K562 (cell line): ENCODE measurements around the gene IDUA. TPM values are rescaled to one million over a fixed set of nuclear protein-coding genes. Genes with fewer than 3 reads are reported as not detected.

Source experiments
- ATAC-seq: fragments of 200-7000 bp; cut with Tn5 transposase; 3 replicates; pipeline ENCODE4 v1.9.1; 2020; ENCODE audit warnings: moderate library complexity
- BruUV-seq: library from RNA; stranded (reverse); fragments of 400-500 nt; replicated peaks from 2 replicates; lab custom pipeline; 2021; lab: Mats Ljungman, UMichigan
- CTCF ChIA-PET: fragments of 300-600 bp; formaldehyde crosslinking; extraction: SDS; loops from one replicate; lab custom pipeline; 2021; ENCODE audit warnings: low intra/inter-chr PET ratio; lab: Yijun Ruan, JAX
- POLR2A ChIA-PET: fragments of 300-600, 350-650 bp; sonication (Branson Sonifier 250); formaldehyde crosslinking; extraction: SDS; loops from one replicate; lab custom pipeline; 2021; ENCODE audit warnings: antibody characterized with exemption, inconsistent platforms; lab: Yijun Ruan, JAX
- DNase-seq, 4 experiments: peaks; one replicate each; pipeline versions ENCODE4 v3.0.0 to v3.0.0-alpha.2; 2011 to 2018; ENCODE audit warnings: low spot score in 3 of 4, mixed read lengths in 3 of 4; ENCODE audit errors: extremely low read depth in 1 of 4
- FAIRE-seq: peaks from 2 replicates; lab custom pipeline; 2011; peaks lifted over from hg19 to GRCh38; lab: Jason Lieb, UNC
- H2AFZ ChIP-seq: 2 replicates; pipeline ENCODE4 v1.6.0; 2011; ENCODE audit warnings: low read depth, low read length, control low read depth, inconsistent platforms
- H3K27ac ChIP-seq: fragments of 200-600 bp; 3 replicates; pipeline ENCODE4 v1.8.0; 2011; ENCODE audit warnings: low read depth, mild to moderate bottlenecking, control low read depth, inconsistent platforms, low read length, moderate library complexity, mixed read lengths; ENCODE audit errors: extremely low read depth
- H3K27me3 ChIP-seq, 2 experiments: fragments of 300-600 bp in 1 of 2; 2 replicates in 1 of 2; 3 replicates in 1 of 2; pipeline versions ENCODE4 v1.6.0 to v1.8.0; 2011; ENCODE audit warnings: inconsistent platforms in 2 of 2, low read length in 2 of 2, mild to moderate bottlenecking in 1 of 2, mixed read lengths in 1 of 2, moderate library complexity in 1 of 2; ENCODE audit not compliant: control insufficient read depth in 2 of 2, insufficient read depth in 2 of 2
- H3K36me3 ChIP-seq: fragments of 300-600 bp; 3 replicates; pipeline ENCODE4 v1.8.0; 2011; ENCODE audit warnings: mild to moderate bottlenecking, low read length, inconsistent platforms; ENCODE audit not compliant: control insufficient read depth, insufficient read depth
- H3K4me1 ChIP-seq, 2 experiments: fragments of 200-600 bp in 1 of 2; replicated peaks in 1 of 2; 2 replicates in 1 of 2; 3 replicates in 1 of 2; pipeline versions ENCODE4 v1.5.1 to v1.8.0; 2011; ENCODE audit warnings: inconsistent platforms in 2 of 2, low read length in 2 of 2, mild to moderate bottlenecking in 1 of 2, mixed read lengths in 1 of 2, moderate library complexity in 1 of 2; ENCODE audit not compliant: control insufficient read depth in 2 of 2, insufficient read depth in 2 of 2
- H3K4me2 ChIP-seq: 2 replicates; pipeline ENCODE4 v1.6.1; 2011; ENCODE audit warnings: low read length, control low read depth, inconsistent platforms, mixed read lengths; ENCODE audit not compliant: insufficient read depth
- H3K4me3 ChIP-seq: fragments of 200-600 bp; sonication (generic), shearing (Covaris generic); 2 replicates; pipeline ENCODE4 v1.5.1; 2016; ENCODE audit warnings: control low read depth, inconsistent platforms
- H3K79me2 ChIP-seq: fragments of 200-600 bp; 3 replicates; pipeline ENCODE4 v1.8.0; 2011; ENCODE audit warnings: low read length, inconsistent platforms; ENCODE audit not compliant: control insufficient read depth, insufficient read depth
- H3K9ac ChIP-seq, 2 experiments: 2 replicates each; pipeline versions ENCODE4 v1.6.0 to v1.6.1; 2011; ENCODE audit warnings: low read depth in 2 of 2, low read length in 2 of 2, control low read depth in 1 of 2, inconsistent platforms in 1 of 2, mild to moderate bottlenecking in 1 of 2, mixed read lengths in 1 of 2; ENCODE audit not compliant: insufficient read depth in 1 of 2
- H3K9me1 ChIP-seq: one replicate; pipeline ENCODE4 v1.6.0; 2011; ENCODE audit warnings: inconsistent platforms, mild to moderate bottlenecking, low read length, moderate library complexity; ENCODE audit not compliant: control insufficient read depth, insufficient read depth
- H3K9me3 ChIP-seq: replicated peaks from 2 replicates; pipeline ENCODE4 v1.5.1; 2011; ENCODE audit warnings: low read depth, low read length, inconsistent platforms; ENCODE audit not compliant: control insufficient read depth, insufficient read depth
- H4K20me1 ChIP-seq: replicated peaks from 2 replicates; pipeline ENCODE4 v1.6.1; 2011; ENCODE audit warnings: low read length, inconsistent platforms, mixed read lengths; ENCODE audit not compliant: control insufficient read depth, insufficient read depth
- MYBL2 ChIP-seq, 2 experiments: fragments of 450-650 bp in 1 of 2; sonication (generic) in 1 of 2; formaldehyde crosslinking in 1 of 2; IDR thresholded peaks; 2 replicates each; pipeline versions ENCODE4 v1.6.1 to v1.8.1; 2017 to 2022; ENCODE audit warnings: borderline replicate concordance in 1 of 2, inconsistent platforms in 1 of 2, low read depth in 1 of 2, mild to moderate bottlenecking in 1 of 2, missing genetic modification reagents in 1 of 2, moderate library complexity in 1 of 2
- RBFOX2 ChIP-seq: fragments of 200-400 bp; formaldehyde crosslinking; IDR thresholded peaks from 2 replicates; pipeline ENCODE4 v1.6.1; 2017; ENCODE audit warnings: low read depth, mild to moderate bottlenecking, low read length, moderate library complexity
- ZBTB33 ChIP-seq: sonication (generic); formaldehyde crosslinking; IDR thresholded peaks from 2 replicates; pipeline ENCODE4 v1.8.1; 2023; ENCODE audit warnings: mild to moderate bottlenecking, missing genetic modification reagents
- ZNF764 ChIP-seq: fragments of 250-450 bp; sonication (Bioruptor Pico); IDR thresholded peaks from 2 replicates; pipeline ENCODE4 v1.4.0; 2020; ENCODE audit warnings: low read depth, mild to moderate bottlenecking, moderate library complexity
- WGBS: fragments of 100-300 bp; shearing (Covaris generic); methylation state at CpG from one replicate; pipeline ENCODE4 v1.1.6; 2016; ENCODE audit warnings: low coverage, mixed read lengths; ENCODE audit not compliant: insufficient coverage; ENCODE audit errors: missing lambda C conversion rate; 5-methylcytosine and 5-hydroxymethylcytosine counted together
- in situ Hi-C: fragments of 300-500 bp; cut with MboI; formaldehyde crosslinking; loops from 4 replicates; pipeline ENCODE4 v1.15.0; 2018; ENCODE audit warnings: inconsistent platforms, mixed read lengths
- intact Hi-C: fragments of 100-400 bp; cut with micrococcal nuclease; formaldehyde crosslinking; loops from 2 replicates; pipeline ENCODE4 v1.14.2; 2022
- polyA plus RNA-seq, 8 experiments: library from polyadenylated mRNA; depleted of rRNA in 4 of 8; stranded (reverse) in 5 of 8; unstranded in 3 of 8; fragments of >200 nt; fragmentation: Nextera tagmentation in 2 of 8; fragmentation: Illumina TruSeq in 1 of 8; extraction: Ambion mirVana in 2 of 8; extraction: Trizol in 1 of 8; gene quantifications; 2 replicates each; pipeline versions ENCODE4 v1.2.1 to v1.2.3, GENCODE V29; 2011 to 2014; ENCODE audit warnings: inconsistent platforms in 1 of 8, missing spikeins in 1 of 8
- total RNA-seq, 7 experiments: library from RNA; depleted of rRNA in 6 of 7; stranded (reverse); fragments of >200 nt in 6 of 7; fragmentation: Illumina TruSeq in 2 of 7; extraction: Trizol in 2 of 7; gene quantifications; 2 replicates each; pipeline versions ENCODE4 v1.2.1 to v1.2.3, GENCODE V29; 2011 to 2021; ENCODE audit warnings: low replicate concordance in 1 of 7

Gene IDUA
- total and polyA plus RNA-seq, 9 of the 15 experiments (the other 6 are each of a cell fraction or from before 2014, with no cell fraction given), result 0.04 to 16.1 (median 1.2) TPM

DNA sequence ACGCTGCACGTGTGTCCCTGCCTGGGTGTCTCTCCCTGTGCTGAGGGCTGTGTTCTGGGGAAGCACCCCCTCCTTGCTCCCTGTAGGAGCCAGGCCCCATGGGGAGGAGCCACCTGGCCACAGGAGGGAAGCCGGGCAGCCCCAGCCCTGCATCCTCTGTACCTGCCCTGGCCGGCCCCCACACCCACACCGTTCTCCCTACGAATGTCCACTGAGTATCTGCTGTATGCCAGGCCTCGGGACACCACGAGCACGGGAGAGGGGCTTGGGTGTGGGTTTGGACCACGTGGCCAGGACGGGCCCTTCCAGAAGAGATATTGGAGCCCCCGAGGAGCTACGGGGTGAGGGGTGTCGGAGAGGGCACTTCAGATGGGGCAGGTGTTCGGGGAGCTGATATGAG is 30.9 kb downstream of the IDUA start:
- Histone ChIP-seq H4K20me1 (peaks cover 7% of the 10 kb centered on the region; the same call in 1 of the 2 replicates), H3K4me2 (no peak overlapping the region), H3K36me3 (peaks cover 13% of the 10 kb centered on the region; the same call in 2 of the 3 replicates), H3K9ac (peak overlapping the region in 1 of 2 experiments; percentile 52; a peak in 2 of 4 replicates), H3K79me2 (peaks cover 9% of the 10 kb centered on the region), H3K9me1 (peaks cover 10% of the 10 kb centered on the region), H3K4me3 (no peak overlapping the region), H2AFZ (no peak overlapping the region), H3K4me1 (peaks cover 0 to 90% of the 10 kb centered on the region in 2 experiments; a peak in 3 of 5 replicates), H3K27ac (no peak overlapping the region), H3K9me3 (no peaks in the 10 kb centered on the region), H3K27me3 (no peaks in the 10 kb centered on the region)
- TF ChIP-seq RBFOX2 (0 out of 2 replicates have a peak, but pooled peaks have one; percentile 3), ZNF764 (CRISPR knock-in tag) (no peak)
- peak; percentile 13; the same call in 2 of the 3 replicates for ATAC-seq
- FAIRE-seq, result no peak
- peak in 2 of 4 experiments; percentile 10 to 14 for DNase-seq
- no TSS peak for BruUV-seq
- ChIA-PET POLR2A (interaction anchor here (0.6 to 2.7 kb wide), 5 partner anchors 10 to 841 kb away, joined by 3 to 7 read pairs (median 3); partner anchors contain the start of gene SLBP), CTCF (no interaction called here)
- intact Hi-C loops, result no loop called here
- 71% methylated on average over 6 of the region's 15 CpGs for WGBS
- in situ Hi-C loops, result no loop called here

DNA sequence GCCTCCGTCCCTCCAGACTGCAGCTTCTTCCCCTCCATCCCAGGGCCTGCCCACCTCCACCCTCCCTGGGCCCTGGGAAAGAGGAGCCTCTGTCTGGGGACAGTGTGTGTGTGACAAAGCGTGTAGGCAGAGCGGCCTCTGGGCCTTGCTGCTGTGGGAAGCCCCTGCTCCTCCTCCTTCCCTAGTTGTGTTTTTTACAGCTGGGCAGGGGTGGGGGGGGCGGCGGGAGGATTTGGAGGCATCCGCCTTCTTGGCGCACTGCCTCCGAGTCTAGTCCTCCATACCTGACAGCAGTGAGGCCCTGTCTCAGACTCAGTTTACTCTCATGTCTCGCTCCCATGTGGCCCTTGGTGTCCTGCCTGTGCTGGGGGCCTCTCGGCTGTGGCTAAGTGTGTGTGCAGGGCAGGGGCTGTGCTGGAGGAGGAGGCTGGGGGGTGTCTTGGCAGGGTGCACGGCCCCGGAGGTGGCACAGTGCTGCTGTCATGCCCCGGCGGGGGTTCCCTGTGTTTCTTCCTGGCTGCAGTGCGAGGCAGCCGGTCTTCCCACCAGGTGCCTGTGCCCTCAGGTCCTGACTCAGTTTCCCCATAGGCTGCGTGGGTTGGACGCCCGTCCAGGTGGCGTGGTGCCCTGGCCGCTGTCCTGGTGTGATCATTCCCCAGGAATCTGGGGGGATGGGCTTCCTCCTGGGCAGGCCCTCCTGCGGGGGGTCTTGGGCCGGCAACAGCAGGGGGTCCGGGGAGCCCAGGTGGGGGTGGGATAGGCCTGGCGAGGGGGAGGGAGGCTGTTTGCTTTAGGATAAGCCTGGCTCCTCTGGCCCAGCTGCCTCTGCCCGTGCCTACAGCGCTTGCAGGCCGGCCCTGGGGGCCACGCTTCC is 31.5 kb downstream of the IDUA start:
- no peaks in the 10 kb centered on the region for H3K27me3 ChIP-seq
- H2AFZ ChIP-seq, result no peak overlapping the region
- H3K36me3 ChIP-seq, result peaks cover 9% of the 10 kb centered on the region; the same call in 1 of the 3 replicates
- H3K9me1 ChIP-seq, result peaks cover 6% of the 10 kb centered on the region
- no peak overlapping the region for H3K4me3 ChIP-seq
- peak overlapping the region in 1 of 2 experiments; percentile 74; a peak in 2 of 4 replicates for H3K9ac ChIP-seq
- ChIA-PET CTCF (no interaction called here), POLR2A (interaction anchor here (0.6 to 2.7 kb wide), 6 partner anchors 9 to 841 kb away, joined by 3 to 7 read pairs (median 3); partner anchors contain the start of gene SLBP)
- no peaks in the 10 kb centered on the region for H3K9me3 ChIP-seq
- in situ Hi-C loops, result no loop called here
- peak in 2 of 4 experiments; percentile 20 to 26 for DNase-seq
- no peak overlapping the region for H3K4me2 ChIP-seq
- no peak for FAIRE-seq
- no TSS peak for BruUV-seq
- WGBS, result 84% methylated on average over 14 of the region's 29 CpGs
- intact Hi-C loops, result no loop called here
- H3K4me1 ChIP-seq, result peaks cover 0 to 85% of the 10 kb centered on the region in 2 experiments; a peak in 2 of 5 replicates
- peaks cover 4% of the 10 kb centered on the region; the same call in 2 of the 3 replicates for H3K79me2 ChIP-seq
- H4K20me1 ChIP-seq, result peaks cover 7% of the 10 kb centered on the region; the same call in 1 of the 2 replicates
- no peak; the same call in 1 of the 3 replicates for ATAC-seq
- TF ChIP-seq ZBTB33 (CRISPR knock-in tag), result peak; percentile 45; the same call in 1 of the 2 replicates
- no peak for TF ChIP-seq MYBL2 (IDR thresholded peaks at IDR 0.05; ENCODE audit: low read depth)
- TF ChIP-seq MYBL2 (CRISPR knock-in tag; IDR thresholded peaks at IDR 0.05; ENCODE audit: borderline replicate concordance), result no peak
- TF ChIP-seq, all 486 proteins: peak for 1
- H3K27ac ChIP-seq, result no peak overlapping the region
